Cardiac fibroblast (primary cell): ENCODE measurements around the gene PLEKHA6.

Source experiments
- DNase-seq, 2 donors: peaks; one replicate each; pipeline versions ENCODE4 v3.0.0 to v3.0.0-alpha.2; 2010; ENCODE audit warnings: low read depth in 2 of 2
- H3K4me3 ChIP-seq, 2 donors: replicated peaks in 1 of 2; 1 replicate in 1 of 2; 2 replicates in 1 of 2; pipeline ENCODE4 v1.5.1; 2011; ENCODE audit warnings: low read depth in 2 of 2, low read length in 2 of 2, mild to moderate bottlenecking in 2 of 2, moderate library complexity in 1 of 2
- CTCF ChIP-seq: IDR thresholded peaks from one replicate; pipeline ENCODE4 v1.5.1; 2011; ENCODE audit warnings: low read depth, mild to moderate bottlenecking, low read length, inconsistent platforms

The PLEKHA6 gene

GRCh38 chr1:204216880-204217647, 142.7 kb downstream of the PLEKHA6 start:
- no peak for DNase-seq
- no peak overlapping the region for H3K4me3 ChIP-seq
- no peak for TF ChIP-seq CTCF

- no peak for TF ChIP-seq CTCF
- DNase-seq: no peak
- no peak overlapping the region for H3K4me3 ChIP-seq
Observed at GRCh38 chr1:204216236-204216635, 143.5 kb downstream of the PLEKHA6 start.

GRCh38 chr1:204213668-204214662, 145.8 kb downstream of the PLEKHA6 start, which contains the start of gene GOLT1A:
GOLT1A (minus strand) TSS chr1:204213988; CDS start chr1:204213906, 82 bp downstream.
- no peak within 1 kb of the TSS for H3K4me3 ChIP-seq
- peak; percentile 82 for TF ChIP-seq CTCF
- DNase-seq: peak; percentile 72 to 88

GRCh38 chr1:204212715-204213114, 147.0 kb downstream of the PLEKHA6 start:
- TF ChIP-seq CTCF: no peak
- H3K4me3 ChIP-seq: no peak overlapping the region
- no peak for DNase-seq

- no peak for TF ChIP-seq CTCF
- no peak for DNase-seq
- no peak overlapping the region for H3K4me3 ChIP-seq
Observed at GRCh38 chr1:204211046-204211445, 148.7 kb downstream of the PLEKHA6 start.

- no peak overlapping the region for H3K4me3 ChIP-seq
- peak; percentile 36 for DNase-seq
- TF ChIP-seq CTCF: peak; percentile 95
Observed at GRCh38 chr1:204207136-204207616, 152.6 kb downstream of the PLEKHA6 start.
